WTC11 (cell line): ENCODE measurements around the gene NPW. TPM values are rescaled to one million over a fixed set of nuclear protein-coding genes. Genes with fewer than 3 reads are reported as not detected.

ENCODE experiments used
- CREB1 ChIP-seq: sonication (generic); formaldehyde crosslinking; IDR thresholded peaks from 2 replicates; pipeline ENCODE4 v1.8.0; 2023; ENCODE audit warnings: mild to moderate bottlenecking, missing genetic modification reagents
- CREM ChIP-seq: sonication (generic); formaldehyde crosslinking; IDR thresholded peaks from 2 replicates; pipeline ENCODE4 v1.8.1; 2022; ENCODE audit warnings: mild to moderate bottlenecking, missing genetic modification reagents, moderate library complexity
- ETV6 ChIP-seq: sonication (generic); formaldehyde crosslinking; IDR thresholded peaks from 2 replicates; pipeline ENCODE4 v1.8.1; 2022; ENCODE audit warnings: mild to moderate bottlenecking, missing genetic modification reagents
- FOXJ3 ChIP-seq: sonication (generic); formaldehyde crosslinking; IDR thresholded peaks from 2 replicates; pipeline ENCODE4 v1.9.0; 2021; ENCODE audit warnings: missing genetic modification reagents, mild to moderate bottlenecking, borderline replicate concordance
- FOXK1 ChIP-seq: sonication (generic); formaldehyde crosslinking; IDR thresholded peaks from 2 replicates; pipeline ENCODE4 v1.8.0; 2022; ENCODE audit warnings: mild to moderate bottlenecking, moderate library complexity, missing genetic modification reagents
- KAT7 ChIP-seq: sonication (generic); formaldehyde crosslinking; IDR thresholded peaks from 2 replicates; pipeline ENCODE4 v1.8.1; 2023; ENCODE audit warnings: missing genetic modification reagents, mild to moderate bottlenecking, borderline replicate concordance
- NR2C2 ChIP-seq: sonication (generic); formaldehyde crosslinking; IDR thresholded peaks from 2 replicates; pipeline ENCODE4 v1.8.0; 2022; ENCODE audit warnings: mild to moderate bottlenecking, missing genetic modification reagents
- RORB ChIP-seq: fragments of 250-450 bp; sonication (Bioruptor Pico); IDR thresholded peaks from 2 replicates; pipeline ENCODE4 v1.9.0; 2021; ENCODE audit warnings: mild to moderate bottlenecking
- TEAD4 ChIP-seq: sonication (generic); formaldehyde crosslinking; IDR thresholded peaks from 2 replicates; pipeline ENCODE4 v1.8.0; 2022; ENCODE audit warnings: mild to moderate bottlenecking, missing genetic modification reagents
- ZNF138 ChIP-seq: sonication (generic); formaldehyde crosslinking; conservative IDR thresholded peaks from 2 replicates; pipeline ENCODE4 v1.8.1; 2022; ENCODE audit warnings: mild to moderate bottlenecking, moderate library complexity, missing genetic modification reagents
- ZNF263 ChIP-seq: sonication (generic); formaldehyde crosslinking; IDR thresholded peaks from 2 replicates; pipeline ENCODE4 v1.8.1; 2022; ENCODE audit warnings: low read depth, mild to moderate bottlenecking, moderate library complexity, missing genetic modification reagents
- ZNF317 ChIP-seq: sonication (generic); formaldehyde crosslinking; IDR thresholded peaks from 2 replicates; pipeline ENCODE4 v1.8.1; 2023; ENCODE audit warnings: low read depth, mild to moderate bottlenecking, moderate library complexity, missing genetic modification reagents, borderline replicate concordance
- total RNA-seq: library from RNA; stranded (reverse); gene quantifications from 3 replicates; pipeline ENCODE4 v1.2.3, GENCODE V29; 2021
- TF ChIP-seq, protein P1 (sequence below): sonication (generic); formaldehyde crosslinking; IDR thresholded peaks from 2 replicates; pipeline ENCODE4 v1.8.1; 2023; ENCODE audit warnings: mild to moderate bottlenecking, missing genetic modification reagents, borderline replicate concordance
- TF ChIP-seq, protein P2 (sequence below): sonication (generic); formaldehyde crosslinking; IDR thresholded peaks from 2 replicates; pipeline ENCODE4 v1.8.0; 2023; ENCODE audit warnings: missing genetic modification reagents
- TF ChIP-seq, protein P3 (sequence below): sonication (generic); formaldehyde crosslinking; IDR thresholded peaks from 2 replicates; pipeline ENCODE4 v1.8.0; 2022; ENCODE audit warnings: mild to moderate bottlenecking, missing genetic modification reagents
- TF ChIP-seq, protein P4 (sequence below): fragments of 250-450 bp; sonication (Bioruptor Pico); IDR thresholded peaks from 2 replicates; pipeline ENCODE4 v1.9.0; 2021; ENCODE audit warnings: mild to moderate bottlenecking
- TF ChIP-seq, protein P5 (sequence below): sonication (generic); formaldehyde crosslinking; IDR thresholded peaks from 2 replicates; pipeline ENCODE4 v1.8.1; 2023; ENCODE audit warnings: mild to moderate bottlenecking, missing genetic modification reagents, moderate library complexity
- TF ChIP-seq, protein P6 (sequence below): sonication (generic); formaldehyde crosslinking; IDR thresholded peaks from 2 replicates; pipeline ENCODE4 v1.8.1; 2022; ENCODE audit warnings: mild to moderate bottlenecking, moderate library complexity, missing genetic modification reagents
- TF ChIP-seq, protein P7 (sequence below): fragments of 250-450 bp; sonication (Bioruptor Pico); IDR thresholded peaks from 2 replicates; pipeline ENCODE4 v1.9.0; 2021; ENCODE audit warnings: mild to moderate bottlenecking
- TF ChIP-seq, protein P8 (sequence below): sonication (generic); formaldehyde crosslinking; conservative IDR thresholded peaks from 2 replicates; pipeline ENCODE4 v1.8.1; 2022; ENCODE audit warnings: mild to moderate bottlenecking, missing genetic modification reagents
- TF ChIP-seq, protein P9 (sequence below): fragments of 250-450 bp; sonication (Bioruptor Pico); IDR thresholded peaks from 2 replicates; pipeline ENCODE4 v1.9.0; 2021; ENCODE audit warnings: mild to moderate bottlenecking, borderline replicate concordance

NPW gene
- total RNA-seq, 1 experiment from 2014 or later = 15.2 TPM

DNA sequence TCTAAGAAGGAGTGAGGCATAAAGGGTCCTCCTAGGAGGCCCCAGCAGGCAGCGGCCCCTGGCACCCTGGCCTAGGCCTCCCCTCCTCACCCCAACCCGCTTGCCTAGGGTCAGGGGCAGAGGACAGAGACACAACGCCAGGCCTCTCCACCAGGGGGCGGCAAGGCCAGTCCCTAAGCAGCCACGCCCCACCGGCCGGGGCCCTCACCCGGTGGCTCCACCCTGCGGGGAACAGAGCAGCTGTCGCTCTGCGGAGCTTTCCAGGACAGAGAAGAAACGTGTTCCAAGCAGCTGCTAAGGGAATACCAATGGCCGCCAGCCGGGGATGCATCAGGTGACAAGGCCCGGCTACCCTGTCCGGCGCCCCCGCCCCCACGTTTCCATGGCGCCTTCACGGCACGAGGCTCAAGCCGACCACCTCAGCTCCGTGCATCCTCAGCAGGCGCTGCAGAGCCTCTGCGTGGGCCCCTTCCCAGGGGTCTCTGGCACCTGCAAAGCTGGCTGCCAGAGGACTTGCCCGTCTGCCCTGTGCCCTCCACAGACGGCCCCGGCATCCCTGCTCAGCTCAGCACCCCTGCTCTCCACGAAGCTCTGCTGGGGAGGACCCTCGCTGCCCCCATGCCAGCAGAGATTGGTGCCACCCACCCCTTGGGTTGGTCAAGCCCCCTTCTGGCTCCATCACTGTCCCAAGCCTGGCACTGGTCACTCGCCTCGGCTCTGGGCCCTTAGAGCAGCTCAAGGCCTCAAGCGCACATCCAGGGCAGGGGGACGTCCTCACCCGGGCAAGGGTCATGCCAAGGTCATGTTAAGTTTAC is 15.6 kb upstream of the NPW start (continued):
- TF ChIP-seq, protein P1, sequence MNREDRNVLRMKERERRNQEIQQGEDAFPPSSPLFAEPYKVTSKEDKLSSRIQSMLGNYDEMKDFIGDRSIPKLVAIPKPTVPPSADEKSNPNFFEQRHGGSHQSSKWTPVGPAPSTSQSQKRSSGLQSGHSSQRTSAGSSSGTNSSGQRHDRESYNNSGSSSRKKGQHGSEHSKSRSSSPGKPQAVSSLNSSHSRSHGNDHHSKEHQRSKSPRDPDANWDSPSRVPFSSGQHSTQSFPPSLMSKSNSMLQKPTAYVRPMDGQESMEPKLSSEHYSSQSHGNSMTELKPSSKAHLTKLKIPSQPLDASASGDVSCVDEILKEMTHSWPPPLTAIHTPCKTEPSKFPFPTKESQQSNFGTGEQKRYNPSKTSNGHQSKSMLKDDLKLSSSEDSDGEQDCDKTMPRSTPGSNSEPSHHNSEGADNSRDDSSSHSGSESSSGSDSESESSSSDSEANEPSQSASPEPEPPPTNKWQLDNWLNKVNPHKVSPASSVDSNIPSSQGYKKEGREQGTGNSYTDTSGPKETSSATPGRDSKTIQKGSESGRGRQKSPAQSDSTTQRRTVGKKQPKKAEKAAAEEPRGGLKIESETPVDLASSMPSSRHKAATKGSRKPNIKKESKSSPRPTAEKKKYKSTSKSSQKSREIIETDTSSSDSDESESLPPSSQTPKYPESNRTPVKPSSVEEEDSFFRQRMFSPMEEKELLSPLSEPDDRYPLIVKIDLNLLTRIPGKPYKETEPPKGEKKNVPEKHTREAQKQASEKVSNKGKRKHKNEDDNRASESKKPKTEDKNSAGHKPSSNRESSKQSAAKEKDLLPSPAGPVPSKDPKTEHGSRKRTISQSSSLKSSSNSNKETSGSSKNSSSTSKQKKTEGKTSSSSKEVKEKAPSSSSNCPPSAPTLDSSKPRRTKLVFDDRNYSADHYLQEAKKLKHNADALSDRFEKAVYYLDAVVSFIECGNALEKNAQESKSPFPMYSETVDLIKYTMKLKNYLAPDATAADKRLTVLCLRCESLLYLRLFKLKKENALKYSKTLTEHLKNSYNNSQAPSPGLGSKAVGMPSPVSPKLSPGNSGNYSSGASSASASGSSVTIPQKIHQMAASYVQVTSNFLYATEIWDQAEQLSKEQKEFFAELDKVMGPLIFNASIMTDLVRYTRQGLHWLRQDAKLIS (CRISPR knock-in tag) = no peak
- TF ChIP-seq, protein P2, sequence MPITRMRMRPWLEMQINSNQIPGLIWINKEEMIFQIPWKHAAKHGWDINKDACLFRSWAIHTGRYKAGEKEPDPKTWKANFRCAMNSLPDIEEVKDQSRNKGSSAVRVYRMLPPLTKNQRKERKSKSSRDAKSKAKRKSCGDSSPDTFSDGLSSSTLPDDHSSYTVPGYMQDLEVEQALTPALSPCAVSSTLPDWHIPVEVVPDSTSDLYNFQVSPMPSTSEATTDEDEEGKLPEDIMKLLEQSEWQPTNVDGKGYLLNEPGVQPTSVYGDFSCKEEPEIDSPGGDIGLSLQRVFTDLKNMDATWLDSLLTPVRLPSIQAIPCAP (CRISPR knock-in tag) = no peak
- TF ChIP-seq ETV6 (peak; percentile 85; the same call in 1 of the 2 replicates), FOXJ3 (CRISPR knock-in tag) (no peak), RORB (CRISPR knock-in tag) (no peak), FOXK1 (CRISPR knock-in tag) (0 out of 2 replicates have a peak, but pooled peaks have one; percentile 32), NR2C2 (no peak), ZNF138 (CRISPR knock-in tag) (no peak), CREB1 (no peak), ZNF317 (CRISPR knock-in tag) (0 out of 2 replicates have a peak, but pooled peaks have one; percentile 13), CREM (CRISPR knock-in tag) (0 out of 2 replicates have a peak, but pooled peaks have one; percentile 54), TEAD4 (CRISPR knock-in tag) (no peak), KAT7 (CRISPR knock-in tag) (no peak), ZNF263 (no peak)
- TF ChIP-seq, protein P3, sequence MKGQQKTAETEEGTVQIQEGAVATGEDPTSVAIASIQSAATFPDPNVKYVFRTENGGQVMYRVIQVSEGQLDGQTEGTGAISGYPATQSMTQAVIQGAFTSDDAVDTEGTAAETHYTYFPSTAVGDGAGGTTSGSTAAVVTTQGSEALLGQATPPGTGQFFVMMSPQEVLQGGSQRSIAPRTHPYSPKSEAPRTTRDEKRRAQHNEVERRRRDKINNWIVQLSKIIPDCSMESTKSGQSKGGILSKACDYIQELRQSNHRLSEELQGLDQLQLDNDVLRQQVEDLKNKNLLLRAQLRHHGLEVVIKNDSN (CRISPR knock-in tag) = peak; percentile 78
- TF ChIP-seq, protein P4, sequence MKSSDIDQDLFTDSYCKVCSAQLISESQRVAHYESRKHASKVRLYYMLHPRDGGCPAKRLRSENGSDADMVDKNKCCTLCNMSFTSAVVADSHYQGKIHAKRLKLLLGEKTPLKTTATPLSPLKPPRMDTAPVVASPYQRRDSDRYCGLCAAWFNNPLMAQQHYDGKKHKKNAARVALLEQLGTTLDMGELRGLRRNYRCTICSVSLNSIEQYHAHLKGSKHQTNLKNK = no peak
- TF ChIP-seq, protein P5, sequence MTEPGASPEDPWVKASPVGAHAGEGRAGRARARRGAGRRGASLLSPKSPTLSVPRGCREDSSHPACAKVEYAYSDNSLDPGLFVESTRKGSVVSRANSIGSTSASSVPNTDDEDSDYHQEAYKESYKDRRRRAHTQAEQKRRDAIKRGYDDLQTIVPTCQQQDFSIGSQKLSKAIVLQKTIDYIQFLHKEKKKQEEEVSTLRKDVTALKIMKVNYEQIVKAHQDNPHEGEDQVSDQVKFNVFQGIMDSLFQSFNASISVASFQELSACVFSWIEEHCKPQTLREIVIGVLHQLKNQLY (CRISPR knock-in tag) = no peak
- TF ChIP-seq, protein P6, sequence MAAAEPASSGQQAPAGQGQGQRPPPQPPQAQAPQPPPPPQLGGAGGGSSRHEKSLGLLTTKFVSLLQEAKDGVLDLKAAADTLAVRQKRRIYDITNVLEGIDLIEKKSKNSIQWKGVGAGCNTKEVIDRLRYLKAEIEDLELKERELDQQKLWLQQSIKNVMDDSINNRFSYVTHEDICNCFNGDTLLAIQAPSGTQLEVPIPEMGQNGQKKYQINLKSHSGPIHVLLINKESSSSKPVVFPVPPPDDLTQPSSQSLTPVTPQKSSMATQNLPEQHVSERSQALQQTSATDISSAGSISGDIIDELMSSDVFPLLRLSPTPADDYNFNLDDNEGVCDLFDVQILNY (CRISPR knock-in tag) = 0 out of 2 replicates have a peak, but pooled peaks have one; percentile 15
- TF ChIP-seq, protein P7, sequence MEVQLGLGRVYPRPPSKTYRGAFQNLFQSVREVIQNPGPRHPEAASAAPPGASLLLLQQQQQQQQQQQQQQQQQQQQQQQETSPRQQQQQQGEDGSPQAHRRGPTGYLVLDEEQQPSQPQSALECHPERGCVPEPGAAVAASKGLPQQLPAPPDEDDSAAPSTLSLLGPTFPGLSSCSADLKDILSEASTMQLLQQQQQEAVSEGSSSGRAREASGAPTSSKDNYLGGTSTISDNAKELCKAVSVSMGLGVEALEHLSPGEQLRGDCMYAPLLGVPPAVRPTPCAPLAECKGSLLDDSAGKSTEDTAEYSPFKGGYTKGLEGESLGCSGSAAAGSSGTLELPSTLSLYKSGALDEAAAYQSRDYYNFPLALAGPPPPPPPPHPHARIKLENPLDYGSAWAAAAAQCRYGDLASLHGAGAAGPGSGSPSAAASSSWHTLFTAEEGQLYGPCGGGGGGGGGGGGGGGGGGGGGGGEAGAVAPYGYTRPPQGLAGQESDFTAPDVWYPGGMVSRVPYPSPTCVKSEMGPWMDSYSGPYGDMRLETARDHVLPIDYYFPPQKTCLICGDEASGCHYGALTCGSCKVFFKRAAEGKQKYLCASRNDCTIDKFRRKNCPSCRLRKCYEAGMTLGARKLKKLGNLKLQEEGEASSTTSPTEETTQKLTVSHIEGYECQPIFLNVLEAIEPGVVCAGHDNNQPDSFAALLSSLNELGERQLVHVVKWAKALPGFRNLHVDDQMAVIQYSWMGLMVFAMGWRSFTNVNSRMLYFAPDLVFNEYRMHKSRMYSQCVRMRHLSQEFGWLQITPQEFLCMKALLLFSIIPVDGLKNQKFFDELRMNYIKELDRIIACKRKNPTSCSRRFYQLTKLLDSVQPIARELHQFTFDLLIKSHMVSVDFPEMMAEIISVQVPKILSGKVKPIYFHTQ (CRISPR knock-in tag) = no peak
- TF ChIP-seq, protein P8, sequence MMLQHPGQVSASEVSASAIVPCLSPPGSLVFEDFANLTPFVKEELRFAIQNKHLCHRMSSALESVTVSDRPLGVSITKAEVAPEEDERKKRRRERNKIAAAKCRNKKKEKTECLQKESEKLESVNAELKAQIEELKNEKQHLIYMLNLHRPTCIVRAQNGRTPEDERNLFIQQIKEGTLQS (CRISPR knock-in tag) = no peak
- TF ChIP-seq, protein P9, sequence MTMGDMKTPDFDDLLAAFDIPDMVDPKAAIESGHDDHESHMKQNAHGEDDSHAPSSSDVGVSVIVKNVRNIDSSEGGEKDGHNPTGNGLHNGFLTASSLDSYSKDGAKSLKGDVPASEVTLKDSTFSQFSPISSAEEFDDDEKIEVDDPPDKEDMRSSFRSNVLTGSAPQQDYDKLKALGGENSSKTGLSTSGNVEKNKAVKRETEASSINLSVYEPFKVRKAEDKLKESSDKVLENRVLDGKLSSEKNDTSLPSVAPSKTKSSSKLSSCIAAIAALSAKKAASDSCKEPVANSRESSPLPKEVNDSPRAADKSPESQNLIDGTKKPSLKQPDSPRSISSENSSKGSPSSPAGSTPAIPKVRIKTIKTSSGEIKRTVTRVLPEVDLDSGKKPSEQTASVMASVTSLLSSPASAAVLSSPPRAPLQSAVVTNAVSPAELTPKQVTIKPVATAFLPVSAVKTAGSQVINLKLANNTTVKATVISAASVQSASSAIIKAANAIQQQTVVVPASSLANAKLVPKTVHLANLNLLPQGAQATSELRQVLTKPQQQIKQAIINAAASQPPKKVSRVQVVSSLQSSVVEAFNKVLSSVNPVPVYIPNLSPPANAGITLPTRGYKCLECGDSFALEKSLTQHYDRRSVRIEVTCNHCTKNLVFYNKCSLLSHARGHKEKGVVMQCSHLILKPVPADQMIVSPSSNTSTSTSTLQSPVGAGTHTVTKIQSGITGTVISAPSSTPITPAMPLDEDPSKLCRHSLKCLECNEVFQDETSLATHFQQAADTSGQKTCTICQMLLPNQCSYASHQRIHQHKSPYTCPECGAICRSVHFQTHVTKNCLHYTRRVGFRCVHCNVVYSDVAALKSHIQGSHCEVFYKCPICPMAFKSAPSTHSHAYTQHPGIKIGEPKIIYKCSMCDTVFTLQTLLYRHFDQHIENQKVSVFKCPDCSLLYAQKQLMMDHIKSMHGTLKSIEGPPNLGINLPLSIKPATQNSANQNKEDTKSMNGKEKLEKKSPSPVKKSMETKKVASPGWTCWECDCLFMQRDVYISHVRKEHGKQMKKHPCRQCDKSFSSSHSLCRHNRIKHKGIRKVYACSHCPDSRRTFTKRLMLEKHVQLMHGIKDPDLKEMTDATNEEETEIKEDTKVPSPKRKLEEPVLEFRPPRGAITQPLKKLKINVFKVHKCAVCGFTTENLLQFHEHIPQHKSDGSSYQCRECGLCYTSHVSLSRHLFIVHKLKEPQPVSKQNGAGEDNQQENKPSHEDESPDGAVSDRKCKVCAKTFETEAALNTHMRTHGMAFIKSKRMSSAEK = no peak
